DMS 273 treated with DMSO at 0.1 percent for 48 hours (cell line): ENCODE results near the gene KRT84.
A peak's percentile ranks its signal among the peaks of the same experiment; 100 is the strongest.
"Not testable (repeated sequence)": the region's sequence is repeated elsewhere in the genome, so short reads cannot be mapped to it uniquely, and the experiment has no call there.

ENCODE experiments used
- DNase-seq: peaks from one replicate; lab custom pipeline; 2025; lab: John Stamatoyannopoulos, UW

The KRT84 gene

GRCh38 chr12:52411815-52412214 is 26.4 kb upstream of the KRT84 start:
- no peak for DNase-seq

GRCh38 chr12:52410589-52411248 is 25.3 kb upstream of the KRT84 start:
- not testable (repeated sequence) for DNase-seq

- no peak for DNase-seq
Observed at GRCh38 chr12:52407918-52408317, 22.5 kb upstream of the KRT84 start.

GRCh38 chr12:52405922-52406385 is 20.5 kb upstream of the KRT84 start, which contains the start of gene KRT82:
Gene KRT82, minus strand, starts transcription at chr12:52406335. Its CDS starts 58 bp downstream, at chr12:52406277.
- no peak for DNase-seq

GRCh38 chr12:52404951-52405350 is 19.5 kb upstream of the KRT84 start:
- DNase-seq: no peak

GRCh38 chr12:52403561-52403960 is 18.1 kb upstream of the KRT84 start:
- no peak for DNase-seq

GRCh38 chr12:52402873-52403540 is 17.6 kb upstream of the KRT84 start:
- DNase-seq: no peak

- no peak for DNase-seq
Observed at GRCh38 chr12:52402377-52402776, 16.9 kb upstream of the KRT84 start.

GRCh38 chr12:52401926-52402325 is 16.5 kb upstream of the KRT84 start:
- DNase-seq: no peak

- no peak for DNase-seq
Observed at GRCh38 chr12:52401526-52401925, 16.1 kb upstream of the KRT84 start.

GRCh38 chr12:52400906-52401305 is 15.5 kb upstream of the KRT84 start:
- no peak for DNase-seq

GRCh38 chr12:52399756-52400155 is 14.3 kb upstream of the KRT84 start:
- no peak for DNase-seq

GRCh38 chr12:52398176-52398575 is 12.7 kb upstream of the KRT84 start:
- no peak for DNase-seq

GRCh38 chr12:52396656-52397055 is 11.2 kb upstream of the KRT84 start:
- no peak for DNase-seq

GRCh38 chr12:52395761-52396434 is 10.4 kb upstream of the KRT84 start:
- DNase-seq: no peak

- no peak for DNase-seq
Observed at GRCh38 chr12:52394836-52395405, 9.5 kb upstream of the KRT84 start.

GRCh38 chr12:52392465-52393007 is 7.1 kb upstream of the KRT84 start:
- DNase-seq: no peak

GRCh38 chr12:52391618-52392002 is 6.2 kb upstream of the KRT84 start:
- DNase-seq: peak; percentile 26

- no peak for DNase-seq
Observed at GRCh38 chr12:52390739-52391617, 5.5 kb upstream of the KRT84 start.

- DNase-seq: no peak
Observed at GRCh38 chr12:52389313-52390207, 4.1 kb upstream of the KRT84 start.
